HEK293T (cell line): Measurements from ENCODE around the gene LGI2.

Source experiments
- CTCF ChIA-PET: fragments of 350-600 bp; formaldehyde crosslinking; extraction: SDS; loops from one replicate; lab custom pipeline; 2021; ENCODE audit warnings: antibody characterized with exemption, inconsistent platforms; lab: Yijun Ruan, JAX
- POLR2A ChIA-PET: fragments of 350-600 bp; formaldehyde crosslinking; extraction: SDS; loops from one replicate; lab custom pipeline; 2020; ENCODE audit warnings: antibody characterized with exemption, inconsistent platforms; lab: Yijun Ruan, JAX
- DNase-seq: peaks from one replicate; pipeline ENCODE4 v3.0.0; 2012; ENCODE audit warnings: mixed read lengths; ENCODE audit errors: extremely low spot score
- ARNT ChIP-seq: fragments of 450-650 bp; IDR thresholded peaks from 2 replicates; pipeline ENCODE4 v1.6.1; 2017; ENCODE audit warnings: mild to moderate bottlenecking
- BHLHE40 ChIP-seq: fragments of 450-650 bp; IDR thresholded peaks from 2 replicates; pipeline ENCODE4 v1.6.1; 2016; ENCODE audit warnings: mild to moderate bottlenecking, moderate library complexity, borderline replicate concordance
- CTBP1 ChIP-seq: fragments of 450-650 bp; IDR thresholded peaks from 2 replicates; pipeline ENCODE4 v1.6.1; 2016; ENCODE audit warnings: borderline replicate concordance
- ELF4 ChIP-seq: fragments of 450-650 bp; IDR thresholded peaks from 2 replicates; pipeline ENCODE4 v1.6.1; 2017; ENCODE audit warnings: antibody characterized with exemption
- FOXA1 ChIP-seq: fragments of 450-650 bp; IDR thresholded peaks from 2 replicates; pipeline ENCODE4 v1.6.1; 2016; ENCODE audit warnings: mild to moderate bottlenecking
- FOXK2 ChIP-seq: fragments of 450-650 bp; IDR thresholded peaks from 2 replicates; pipeline ENCODE4 v1.6.1; 2016; ENCODE audit warnings: mild to moderate bottlenecking
- FOXM1 ChIP-seq: fragments of 450-650 bp; IDR thresholded peaks from 2 replicates; pipeline ENCODE4 v1.6.1; 2017; ENCODE audit warnings: mild to moderate bottlenecking, borderline replicate concordance
- HDGF ChIP-seq: fragments of 450-650 bp; IDR thresholded peaks from 2 replicates; pipeline ENCODE4 v1.6.1; 2017; ENCODE audit warnings: antibody characterized with exemption, borderline replicate concordance
- L3MBTL2 ChIP-seq: fragments of 450-650 bp; conservative IDR thresholded peaks from 2 replicates; pipeline ENCODE4 v1.6.1; 2016; ENCODE audit warnings: mild to moderate bottlenecking
- LEF1 ChIP-seq: fragments of 450-650 bp; IDR thresholded peaks from 2 replicates; pipeline ENCODE4 v1.6.1; 2017; ENCODE audit warnings: mild to moderate bottlenecking, borderline replicate concordance
- NFRKB ChIP-seq: fragments of 450-650 bp; IDR thresholded peaks from 2 replicates; pipeline ENCODE4 v1.6.1; 2016; ENCODE audit warnings: mild to moderate bottlenecking, moderate library complexity
- SP1 ChIP-seq: fragments of 450-650 bp; IDR thresholded peaks from 2 replicates; pipeline ENCODE4 v1.6.1; 2017
- SUZ12 ChIP-seq: fragments of 450-650 bp; IDR thresholded peaks from 2 replicates; pipeline ENCODE4 v1.6.1; 2016; ENCODE audit warnings: mild to moderate bottlenecking
- TARDBP ChIP-seq: fragments of 450-650 bp; IDR thresholded peaks from 2 replicates; pipeline ENCODE4 v1.6.1; 2016
- ZNF384 ChIP-seq: fragments of 450-650 bp; IDR thresholded peaks from 2 replicates; pipeline ENCODE4 v1.6.1; 2016
- TF ChIP-seq, protein P1 (sequence below): fragments of 450-650 bp; IDR thresholded peaks from 2 replicates; pipeline ENCODE4 v1.6.1; 2016

LGI2 gene

DNA sequence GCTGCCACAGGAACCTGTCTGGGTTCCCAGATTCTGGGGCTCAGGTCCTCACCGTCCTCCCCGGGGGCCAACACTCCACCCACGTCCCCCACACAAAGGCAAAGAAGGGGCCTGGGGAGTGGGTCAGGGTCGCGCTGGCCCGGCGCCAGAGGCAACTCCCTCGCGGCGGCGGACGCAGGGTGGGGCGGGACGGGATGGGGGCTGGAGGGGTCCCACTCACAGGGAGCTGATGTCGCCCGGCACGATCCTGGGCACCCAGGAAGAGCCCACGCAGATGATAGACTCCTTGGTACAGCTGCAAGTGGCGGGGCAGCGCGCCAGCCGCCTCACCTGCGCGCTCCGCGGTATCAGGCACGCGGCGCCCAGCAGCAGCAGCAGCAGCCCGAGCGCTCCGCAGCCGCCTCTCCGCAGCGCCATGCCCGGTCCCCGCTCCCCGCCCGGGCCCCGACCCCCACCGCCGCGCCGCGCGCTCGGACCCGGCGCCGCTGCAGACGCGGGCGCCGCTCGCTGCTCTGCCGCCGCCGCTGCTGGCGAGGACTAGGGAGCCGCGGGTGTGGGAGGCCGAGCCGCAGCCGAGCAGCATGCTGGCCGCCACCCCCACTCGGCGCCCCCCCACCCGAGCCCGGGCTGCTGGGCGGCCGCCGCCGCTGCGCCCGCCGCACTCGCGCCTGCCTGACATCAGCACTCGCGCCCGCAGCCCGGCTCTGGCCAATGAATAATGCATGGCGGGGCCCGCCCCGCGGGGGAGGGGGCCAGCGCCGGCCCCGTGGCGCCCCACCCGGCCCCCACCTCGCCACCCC is at the start of gene LGI2:
Gene LGI2, minus strand, starts transcription at position 670 of the 800 bp plus-strand sequence. Its CDS starts 253 bp downstream, at position 417.
- DNase-seq: peak; percentile 51
- ChIA-PET CTCF (no interaction called here), POLR2A (no interaction called here)
- TF ChIP-seq SP1 (no peak), ZNF384 (no peak), FOXA1 (no peak), LEF1 (no peak), NFRKB (no peak), ELF4 (no peak), BHLHE40 (no peak), L3MBTL2 (no peak), HDGF (no peak), FOXM1 (no peak), CTBP1 (no peak), TARDBP (no peak), ARNT (no peak), FOXK2 (no peak), SUZ12 (no peak)
- TF ChIP-seq, protein P1, sequence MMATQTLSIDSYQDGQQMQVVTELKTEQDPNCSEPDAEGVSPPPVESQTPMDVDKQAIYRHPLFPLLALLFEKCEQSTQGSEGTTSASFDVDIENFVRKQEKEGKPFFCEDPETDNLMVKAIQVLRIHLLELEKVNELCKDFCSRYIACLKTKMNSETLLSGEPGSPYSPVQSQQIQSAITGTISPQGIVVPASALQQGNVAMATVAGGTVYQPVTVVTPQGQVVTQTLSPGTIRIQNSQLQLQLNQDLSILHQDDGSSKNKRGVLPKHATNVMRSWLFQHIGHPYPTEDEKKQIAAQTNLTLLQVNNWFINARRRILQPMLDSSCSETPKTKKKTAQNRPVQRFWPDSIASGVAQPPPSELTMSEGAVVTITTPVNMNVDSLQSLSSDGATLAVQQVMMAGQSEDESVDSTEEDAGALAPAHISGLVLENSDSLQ: no peak

DNA sequence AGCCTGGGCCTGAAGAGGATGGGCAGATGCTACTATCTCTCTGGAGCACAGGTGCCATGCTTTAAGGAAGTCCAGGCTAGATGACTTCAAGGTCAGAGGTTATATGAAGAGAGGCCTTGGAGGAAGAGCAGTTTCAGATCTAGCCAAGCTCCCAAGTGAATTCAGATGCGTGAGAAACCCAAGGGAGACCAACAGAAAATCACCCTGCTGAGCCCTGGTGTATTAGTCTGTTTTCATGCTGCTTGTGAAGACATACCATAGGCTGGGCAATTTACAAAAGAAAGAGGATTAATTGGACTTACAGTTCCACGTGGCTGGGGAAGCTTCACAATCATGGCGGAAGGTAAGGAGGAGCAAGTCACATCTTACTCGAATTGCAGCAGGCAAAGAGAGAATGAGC is 47.8 kb upstream of the LGI2 start:
- DNase-seq: no peak
- ChIA-PET CTCF (no interaction called here), POLR2A (no interaction called here)
- no peak for TF ChIP-seq L3MBTL2
- no peak for TF ChIP-seq NFRKB
- TF ChIP-seq FOXK2: no peak
- TF ChIP-seq ZNF384: no peak
- no peak for TF ChIP-seq SP1
- no peak for TF ChIP-seq FOXM1
- TF ChIP-seq, protein P1: no peak
- TF ChIP-seq ARNT: no peak

- POLR2A ChIA-PET: no interaction called here
- DNase-seq: no peak
- TF ChIP-seq, protein P1: no peak
- TF ChIP-seq SP1: no peak
- no peak for TF ChIP-seq FOXK2
- no peak for TF ChIP-seq FOXM1
- TF ChIP-seq CTBP1: no peak
- TF ChIP-seq SUZ12: no peak
- TF ChIP-seq ARNT: no peak
- TF ChIP-seq BHLHE40: no peak
- no peak for TF ChIP-seq FOXA1
- no peak for TF ChIP-seq HDGF
- no peak for TF ChIP-seq NFRKB
- no peak for TF ChIP-seq ZNF384
- TF ChIP-seq TARDBP: no peak
- CTCF ChIA-PET: no interaction called here
Measured at GRCh38 chr4:25076625-25077398, 46.1 kb upstream of the LGI2 start.

- ChIA-PET POLR2A (no interaction called here), CTCF (no interaction called here)
- no peak for DNase-seq
- TF ChIP-seq FOXA1: no peak
Measured at GRCh38 chr4:25075851-25076250, 45.1 kb upstream of the LGI2 start.

DNA sequence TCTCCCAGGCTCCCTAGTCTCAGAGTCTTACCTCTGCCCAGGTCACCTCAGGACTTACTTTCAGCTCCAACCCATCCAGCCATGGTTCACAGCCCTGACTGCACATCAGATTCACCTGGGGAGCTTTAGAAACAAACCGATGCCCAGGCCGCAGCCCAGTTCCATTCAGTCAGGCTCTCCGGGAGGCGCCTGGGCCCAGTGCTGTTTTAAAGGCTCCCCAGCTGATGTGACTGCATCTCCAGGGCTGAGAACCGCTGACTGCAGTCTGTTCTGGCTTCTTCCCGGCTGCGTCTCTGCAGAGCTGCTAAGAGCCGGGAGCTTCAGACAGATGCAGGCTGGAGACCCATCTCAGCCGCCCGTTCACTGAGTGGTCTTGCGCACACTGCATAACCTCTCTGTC is 44.4 kb upstream of the LGI2 start:
- TF ChIP-seq FOXK2 (no peak), ARNT (no peak), TARDBP (no peak), ZNF384 (no peak), LEF1 (no peak), L3MBTL2 (no peak)
- TF ChIP-seq, protein P1: no peak
- ChIA-PET POLR2A (no interaction called here), CTCF (interaction anchor here (0.5 to 0.7 kb wide), 2 partner anchors 173 to 291 kb away, joined by 3 to 4 read pairs; no protein-coding TSS in a partner anchor)
- DNase-seq: no peak

- ChIA-PET CTCF (no interaction called here), POLR2A (no interaction called here)
- TF ChIP-seq FOXK2 (no peak), ARNT (no peak), FOXM1 (no peak), TARDBP (no peak), FOXA1 (no peak), HDGF (no peak), LEF1 (no peak), SP1 (no peak), ELF4 (no peak), SUZ12 (no peak), ZNF384 (no peak), L3MBTL2 (no peak), CTBP1 (no peak), BHLHE40 (no peak), NFRKB (no peak)
- TF ChIP-seq, protein P1: no peak
- no peak for DNase-seq
Measured at GRCh38 chr4:25070545-25070944, 39.8 kb upstream of the LGI2 start.
